LoVo (cell line): ENCODE measurements around the gene BOLA3.
"Not testable (repeated sequence)": the region's sequence is repeated elsewhere in the genome, so short reads cannot be mapped to it uniquely, and the experiment has no call there.

ENCODE experiments used
- DNase-seq: peaks from one replicate; pipeline ENCODE4 v3.0.0-alpha.2; 2016; ENCODE audit warnings: low spot score

BOLA3 gene

DNA sequence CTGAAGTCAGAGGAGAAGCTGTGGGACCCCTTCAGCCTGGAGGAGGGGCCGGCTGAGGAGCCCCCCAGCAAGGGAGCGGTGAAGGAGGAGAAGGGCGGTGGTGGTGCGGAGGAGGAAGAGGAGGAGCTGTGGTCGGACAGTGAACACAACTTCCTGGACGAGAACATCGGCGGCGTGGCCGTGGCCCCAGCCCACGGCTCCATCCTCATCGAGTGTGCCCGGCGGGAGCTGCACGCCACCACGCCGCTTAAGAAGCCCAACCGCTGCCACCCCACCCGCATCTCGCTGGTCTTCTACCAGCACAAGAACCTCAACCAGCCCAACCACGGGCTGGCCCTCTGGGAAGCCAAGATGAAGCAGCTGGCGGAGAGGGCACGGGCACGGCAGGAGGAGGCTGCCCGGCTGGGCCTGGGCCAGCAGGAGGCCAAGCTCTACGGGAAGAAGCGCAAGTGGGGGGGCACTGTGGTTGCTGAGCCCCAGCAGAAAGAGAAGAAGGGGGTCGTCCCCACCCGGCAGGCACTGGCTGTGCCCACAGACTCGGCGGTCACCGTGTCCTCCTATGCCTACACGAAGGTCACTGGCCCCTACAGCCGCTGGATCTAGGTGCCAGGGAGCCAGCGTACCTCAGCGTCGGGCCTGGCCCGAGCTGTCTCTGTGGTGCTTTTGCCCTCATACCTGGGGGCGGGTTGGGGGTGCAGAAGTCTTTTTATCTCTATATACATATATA, 46.0 kb downstream of the BOLA3 start:
- no peak for DNase-seq

DNA sequence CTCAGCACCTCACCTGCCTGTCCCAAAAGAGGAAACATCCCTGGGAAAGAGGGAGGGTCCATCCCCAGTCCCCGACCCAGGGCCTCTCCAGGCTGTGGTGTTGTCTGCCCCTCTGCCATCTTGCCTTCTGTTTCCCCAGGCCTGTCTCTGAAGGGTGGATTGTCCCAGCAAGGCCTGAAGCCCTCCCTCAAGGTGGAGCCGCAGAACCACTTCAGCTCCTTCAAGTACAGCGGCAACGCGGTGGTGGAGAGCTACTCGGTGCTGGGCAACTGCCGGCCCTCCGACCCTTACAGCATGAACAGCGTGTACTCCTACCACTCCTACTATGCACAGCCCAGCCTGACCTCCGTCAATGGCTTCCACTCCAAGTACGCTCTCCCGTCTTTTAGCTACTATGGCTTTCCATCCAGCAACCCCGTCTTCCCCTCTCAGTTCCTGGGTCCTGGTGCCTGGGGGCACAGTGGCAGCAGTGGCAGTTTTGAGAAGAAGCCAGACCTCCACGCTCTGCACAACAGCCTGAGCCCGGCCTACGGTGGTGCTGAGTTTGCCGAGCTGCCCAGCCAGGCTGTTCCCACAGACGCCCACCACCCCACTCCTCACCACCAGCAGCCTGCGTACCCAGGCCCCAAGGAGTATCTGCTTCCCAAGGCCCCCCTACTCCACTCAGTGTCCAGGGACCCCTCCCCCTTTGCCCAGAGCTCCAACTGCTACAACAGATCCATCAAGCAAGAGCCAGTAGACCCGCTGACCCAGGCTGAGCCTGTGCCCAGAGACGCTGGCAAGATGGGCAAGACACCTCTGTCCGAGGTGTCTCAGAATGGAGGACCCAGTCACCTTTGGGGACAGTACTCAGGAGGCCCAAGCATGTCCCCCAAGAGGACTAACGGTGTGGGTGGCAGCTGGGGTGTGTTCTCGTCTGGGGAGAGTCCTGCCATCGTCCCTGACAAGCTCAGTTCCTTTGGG, 47.2 kb downstream of the BOLA3 start:
- DNase-seq, result no peak

DNA sequence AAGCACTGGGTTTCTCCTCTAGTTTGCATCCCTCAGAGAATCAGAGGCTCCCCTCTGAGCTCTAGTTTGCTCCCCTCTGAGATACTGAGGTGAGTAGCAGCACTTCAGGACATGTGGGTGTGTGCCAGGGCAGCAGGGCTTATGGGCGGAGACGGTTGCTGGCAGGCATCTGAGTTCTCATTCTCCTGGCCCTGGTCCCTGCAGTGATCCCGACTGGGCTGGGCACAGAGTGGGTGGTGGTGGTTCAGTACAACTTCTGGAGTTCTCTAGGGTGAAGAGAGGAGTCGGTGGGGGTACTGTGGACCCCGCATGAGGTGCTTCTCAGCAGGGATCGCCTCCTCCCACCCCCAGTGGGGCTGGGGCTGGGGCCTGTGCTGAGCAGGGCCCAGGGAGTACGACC, 47.9 kb downstream of the BOLA3 start:
- DNase-seq, result no peak

DNA sequence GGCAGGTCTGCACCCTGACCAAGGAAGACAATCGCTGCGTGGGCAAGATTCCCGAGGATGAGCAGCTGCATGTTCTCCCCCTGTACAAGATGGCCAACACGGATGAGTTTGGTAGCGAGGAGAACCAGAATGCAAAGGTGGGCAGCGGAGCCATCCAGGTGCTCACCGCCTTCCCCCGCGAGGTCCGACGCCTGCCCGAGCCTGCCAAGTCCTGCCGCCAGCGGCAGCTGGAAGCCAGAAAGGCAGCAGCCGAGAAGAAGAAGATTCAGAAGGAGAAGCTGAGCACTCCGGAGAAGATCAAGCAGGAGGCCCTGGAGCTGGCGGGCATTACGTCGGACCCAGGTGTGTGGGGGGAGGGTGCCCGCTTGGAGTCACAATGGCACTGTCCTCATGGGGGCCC, 48.4 kb downstream of the BOLA3 start:
- DNase-seq, result no peak

DNA sequence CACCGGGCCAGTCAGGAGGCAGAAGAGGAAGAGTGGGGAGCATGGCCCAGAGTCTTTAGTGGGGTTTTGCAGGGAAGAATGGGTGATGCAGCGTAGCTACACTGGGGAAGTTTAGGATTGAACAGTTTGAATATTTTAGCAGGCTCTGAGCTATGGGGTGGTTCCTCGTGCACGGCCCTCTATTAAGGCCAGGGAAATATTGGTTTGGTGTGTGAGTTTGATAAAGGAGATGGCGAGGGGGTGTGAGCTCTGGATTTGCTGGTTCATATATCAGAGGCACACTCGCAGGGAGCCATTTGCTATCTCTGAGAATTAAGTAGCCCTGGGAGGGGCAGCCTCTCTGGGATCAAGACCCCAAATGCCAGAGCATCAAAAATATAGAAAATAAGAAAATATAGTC, 50.1 kb downstream of the BOLA3 start:
- no peak for DNase-seq

DNA sequence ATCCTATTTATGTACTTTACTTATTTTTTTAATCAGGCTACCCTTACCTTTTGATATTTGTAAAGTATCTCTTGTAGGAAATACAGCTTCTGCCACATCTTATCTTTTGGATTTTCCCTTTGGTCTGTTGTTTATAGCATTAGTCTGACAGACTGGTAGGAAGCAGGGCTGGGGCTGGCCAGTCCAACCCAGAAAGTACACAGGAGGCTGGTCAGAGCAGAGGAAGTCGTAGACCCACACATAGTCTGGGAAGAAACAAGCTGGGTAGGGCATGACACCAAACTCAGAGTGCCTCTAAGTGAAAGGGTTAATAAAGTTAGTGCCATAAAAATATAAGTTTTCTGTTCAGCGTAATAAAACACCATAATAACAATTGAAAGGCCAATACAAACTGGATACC, 51.7 kb downstream of the BOLA3 start:
- DNase-seq, result no peak

DNA sequence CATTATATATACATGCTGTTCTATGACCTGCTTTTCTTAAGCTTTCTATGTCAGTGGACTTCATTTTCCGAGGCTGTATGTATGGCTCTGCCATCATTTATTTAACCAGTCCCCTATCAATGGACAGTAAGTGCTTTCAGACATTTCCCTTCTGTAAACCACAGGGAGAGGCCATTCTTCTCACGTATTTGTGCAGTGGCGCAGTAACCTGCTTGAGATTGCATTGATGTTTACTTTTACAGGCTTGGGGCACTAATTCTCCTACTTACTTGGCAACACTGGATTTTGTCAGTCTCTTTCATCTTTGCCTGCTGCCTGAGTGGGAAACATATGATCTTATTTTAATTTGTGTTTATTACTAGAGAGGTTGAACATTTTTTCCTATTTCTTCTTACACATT, 52.1 kb downstream of the BOLA3 start:
- no peak for DNase-seq

DNA sequence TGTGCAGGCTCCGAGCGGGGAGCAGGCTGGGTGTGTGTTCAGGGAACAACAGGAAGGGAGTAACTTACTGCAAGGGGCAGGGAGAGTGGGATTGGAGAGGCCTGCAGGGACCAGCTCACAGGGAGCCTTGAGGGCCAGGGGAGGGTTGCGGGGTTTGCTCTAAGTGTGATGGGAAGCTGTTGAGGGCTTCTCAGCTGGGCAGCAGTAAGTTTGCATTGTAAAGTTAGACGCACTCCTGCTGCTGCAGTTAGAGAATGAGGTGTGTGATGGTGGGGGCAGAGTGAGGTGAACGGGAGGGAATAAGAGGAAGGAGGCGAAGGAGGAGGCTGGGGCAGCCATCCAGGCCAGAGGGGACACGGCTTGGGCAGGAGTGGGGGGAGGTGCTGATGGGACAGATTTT, 53.4 kb downstream of the BOLA3 start:
- no peak for DNase-seq

DNA sequence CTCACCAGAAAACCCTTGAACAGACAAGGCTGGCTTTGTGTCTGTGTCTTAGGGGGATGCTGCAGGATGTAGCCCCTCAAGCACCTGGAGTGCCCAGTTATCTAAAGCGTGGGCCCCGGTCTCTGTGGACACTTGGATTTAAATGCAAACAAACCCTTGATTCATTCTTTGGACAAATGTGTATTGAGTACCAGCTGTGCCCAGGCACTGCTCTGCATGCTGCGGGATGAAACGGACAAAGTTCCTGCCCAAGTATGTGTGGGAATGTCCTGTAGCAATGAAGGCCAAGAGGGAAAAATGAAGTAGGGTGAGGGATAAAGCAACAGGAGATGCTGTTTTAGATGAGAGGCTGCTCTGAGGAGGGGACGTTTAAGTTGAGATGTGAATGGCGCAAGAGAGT, 53.9 kb downstream of the BOLA3 start:
- no peak for DNase-seq

DNA sequence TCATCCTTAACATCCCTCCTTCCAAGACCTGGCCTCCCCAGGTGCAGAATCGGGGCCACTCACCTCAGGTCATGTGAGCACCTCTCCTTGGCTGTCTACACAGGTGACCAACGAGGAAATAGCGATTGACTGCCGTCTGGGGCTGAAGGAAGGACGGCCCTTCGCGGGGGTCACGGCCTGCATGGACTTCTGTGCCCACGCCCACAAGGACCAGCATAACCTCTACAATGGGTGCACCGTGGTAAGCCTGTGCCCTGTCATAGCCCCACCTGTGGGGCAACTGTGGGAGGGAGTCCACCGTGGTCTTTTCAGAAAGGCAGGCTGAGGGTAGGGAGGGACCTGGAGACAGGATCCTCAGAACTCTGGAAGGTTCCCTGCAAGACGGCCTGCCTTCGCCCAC, 54.3 kb downstream of the BOLA3 start:
- DNase-seq, result no peak

DNA sequence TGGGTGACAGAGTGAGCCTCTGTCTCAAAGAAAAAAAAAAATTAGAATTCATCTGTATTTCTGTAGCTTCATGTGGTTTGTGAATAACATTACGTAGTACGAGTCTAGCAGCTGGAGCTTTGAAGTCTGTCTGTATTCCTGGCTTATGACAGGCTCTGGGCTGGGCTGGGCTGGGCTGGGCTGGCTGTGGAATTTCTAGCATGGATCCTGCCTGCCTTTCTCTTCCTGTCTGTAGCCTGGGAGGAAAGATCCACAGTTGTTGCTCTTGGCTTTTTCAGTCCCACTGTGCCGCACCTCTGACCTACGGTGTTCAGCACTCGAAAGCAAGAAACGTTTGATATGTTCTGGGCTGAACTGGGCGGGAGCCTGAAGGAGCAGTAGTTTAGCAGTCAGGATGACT, 55.4 kb downstream of the BOLA3 start:
- DNase-seq, result no peak

DNA sequence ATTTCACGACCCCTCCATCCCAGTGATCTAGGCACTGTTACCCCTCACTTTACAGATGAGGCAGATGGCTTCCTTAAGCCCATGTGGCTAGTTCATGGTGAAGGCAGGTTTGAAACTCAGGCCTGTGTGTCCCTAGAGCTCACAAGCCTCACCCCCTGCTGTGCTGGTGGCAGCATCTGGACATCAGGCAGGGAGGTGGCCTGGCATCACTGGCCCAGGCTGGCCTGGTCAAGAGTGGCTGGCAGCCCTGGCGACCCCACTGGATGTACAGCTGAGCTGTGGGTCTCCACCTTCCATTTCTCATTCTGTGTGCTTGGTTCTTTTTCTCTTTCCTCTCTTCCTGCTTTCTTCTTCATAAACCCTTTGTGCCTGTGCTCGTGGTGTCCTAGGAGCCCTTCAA, 56.3 kb downstream of the BOLA3 start:
- DNase-seq, result no peak

DNA sequence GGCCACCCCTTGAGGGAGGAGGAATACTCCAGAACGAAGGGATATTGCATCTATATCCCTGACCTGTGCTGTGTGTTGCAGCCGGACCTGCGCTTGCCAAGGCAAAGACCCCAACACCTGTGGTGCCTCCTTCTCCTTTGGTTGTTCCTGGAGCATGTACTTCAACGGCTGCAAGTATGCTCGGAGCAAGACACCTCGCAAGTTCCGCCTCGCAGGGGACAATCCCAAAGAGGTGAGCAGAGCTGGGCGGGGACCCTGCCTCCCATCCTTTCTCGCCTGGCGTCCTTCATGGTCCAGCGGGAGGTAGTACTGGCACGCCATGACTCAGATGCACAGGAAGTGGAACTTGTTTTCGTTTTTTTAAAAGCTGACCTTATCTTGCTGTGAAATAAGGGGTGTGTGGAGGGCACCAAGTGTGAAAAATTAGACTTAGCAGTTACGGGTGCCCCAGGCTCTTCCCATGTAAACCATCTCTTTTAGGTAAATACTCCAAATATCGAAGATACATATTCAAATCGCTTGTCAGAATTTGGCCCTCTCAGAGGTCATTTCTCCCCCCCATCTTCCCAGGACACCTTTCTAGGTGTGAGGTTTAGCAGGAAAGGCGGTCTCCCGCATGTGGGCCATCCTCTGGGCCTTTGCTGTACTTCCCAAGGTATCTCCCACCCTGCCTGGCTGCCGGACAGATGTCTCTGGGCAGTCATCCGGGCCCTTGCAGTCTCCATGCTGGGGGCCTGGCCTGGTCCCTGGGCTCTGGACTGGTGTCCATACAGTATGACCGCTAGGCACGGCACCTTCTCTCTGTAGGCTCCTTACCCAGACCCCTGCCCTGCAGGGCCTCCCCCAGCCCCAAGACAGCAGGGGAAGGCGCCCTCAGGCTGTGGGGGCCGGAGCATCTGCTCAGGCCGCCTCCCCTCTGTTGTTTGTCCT, 57.6 kb downstream of the BOLA3 start:
- DNase-seq, result no peak

DNA sequence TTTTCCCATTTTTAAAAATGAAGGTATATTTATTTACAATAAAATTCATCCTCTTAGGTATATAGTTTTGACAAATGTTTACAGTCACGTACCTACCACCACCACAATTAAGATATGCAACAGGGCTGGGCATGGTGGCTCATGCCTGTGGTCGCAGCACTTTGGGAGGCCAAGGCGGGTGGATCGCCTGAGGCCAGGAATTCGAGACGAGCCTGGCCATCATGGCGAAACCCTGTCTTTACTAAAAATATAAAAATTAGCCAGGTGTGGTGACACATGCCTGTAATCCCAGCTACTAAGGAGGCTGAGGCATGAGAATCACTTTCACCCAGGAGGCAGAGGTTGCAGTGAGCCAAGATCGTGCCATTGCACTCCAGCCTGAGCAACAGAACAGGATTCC, 59.0 kb downstream of the BOLA3 start:
- not testable (repeated sequence) for DNase-seq

DNA sequence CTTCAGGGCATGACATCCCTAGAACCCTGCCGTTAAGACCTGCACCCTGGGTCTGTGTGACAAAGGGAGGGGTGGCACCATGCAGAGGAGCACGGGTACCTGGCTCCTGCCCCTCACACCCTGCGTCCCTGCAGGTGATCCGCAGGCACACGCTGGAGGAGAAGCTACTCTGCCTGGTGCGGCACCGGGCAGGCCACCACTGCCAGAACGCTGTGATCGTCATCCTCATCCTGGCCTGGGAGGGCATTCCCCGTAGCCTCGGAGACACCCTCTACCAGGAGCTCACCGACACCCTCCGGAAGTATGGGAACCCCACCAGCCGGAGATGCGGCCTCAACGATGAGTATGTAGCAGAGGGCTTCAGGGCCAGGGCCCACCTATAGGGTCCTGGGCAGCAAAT, 60.0 kb downstream of the BOLA3 start:
- DNase-seq, result no peak

DNA sequence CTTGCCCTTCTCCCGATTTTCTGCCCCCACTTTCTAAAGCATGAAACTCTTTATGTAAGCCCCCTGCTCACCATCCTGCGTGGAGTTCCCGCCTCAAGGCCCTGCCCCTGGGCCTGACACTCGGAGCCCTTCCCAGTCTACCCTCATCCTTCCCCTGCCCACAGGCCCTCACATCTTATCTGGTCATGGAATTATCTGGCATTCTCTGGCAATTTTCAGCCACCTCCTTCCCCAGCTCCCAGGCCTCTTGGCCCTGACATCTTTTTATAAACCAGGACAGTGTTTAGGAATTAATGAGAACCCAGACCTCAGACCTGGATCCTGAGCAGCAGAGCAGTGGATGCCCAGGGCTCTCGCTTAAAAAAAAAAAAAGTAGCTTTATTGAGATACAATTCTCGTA, 61.7 kb downstream of the BOLA3 start:
- DNase-seq, result no peak
